Stimulated activated naive CD8-positive, alpha-beta T cell treated with anti-CD3 and anti-CD28 coated beads, Interleukin-15, Interleukin-2, amounts not matched to agents 100 ng/mL and 50 ng/mL, for 24 hours (primary cell): ENCODE results near the gene RTEL1.

Experiments
- H3K27ac Mint-ChIP-seq: one replicate; pipeline ENCODE4 v1.8.0; 2021; ENCODE audit warnings: mild to moderate bottlenecking, mixed read lengths
- H3K27me3 Mint-ChIP-seq: one replicate; pipeline ENCODE4 v1.8.0; 2021; ENCODE audit warnings: mixed read lengths
- H3K36me3 Mint-ChIP-seq: one replicate; pipeline ENCODE4 v1.8.0; 2021; ENCODE audit warnings: low read depth, mixed read lengths
- H3K4me1 Mint-ChIP-seq: one replicate; pipeline ENCODE4 v1.8.0; 2021; ENCODE audit warnings: low read depth, mixed read lengths
- H3K4me3 Mint-ChIP-seq: one replicate; pipeline ENCODE4 v1.8.0; 2021; ENCODE audit warnings: mild to moderate bottlenecking, mixed read lengths
- H3K9me3 Mint-ChIP-seq: one replicate; pipeline ENCODE4 v1.8.0; 2021; ENCODE audit warnings: mixed read lengths

Gene RTEL1

DNA sequence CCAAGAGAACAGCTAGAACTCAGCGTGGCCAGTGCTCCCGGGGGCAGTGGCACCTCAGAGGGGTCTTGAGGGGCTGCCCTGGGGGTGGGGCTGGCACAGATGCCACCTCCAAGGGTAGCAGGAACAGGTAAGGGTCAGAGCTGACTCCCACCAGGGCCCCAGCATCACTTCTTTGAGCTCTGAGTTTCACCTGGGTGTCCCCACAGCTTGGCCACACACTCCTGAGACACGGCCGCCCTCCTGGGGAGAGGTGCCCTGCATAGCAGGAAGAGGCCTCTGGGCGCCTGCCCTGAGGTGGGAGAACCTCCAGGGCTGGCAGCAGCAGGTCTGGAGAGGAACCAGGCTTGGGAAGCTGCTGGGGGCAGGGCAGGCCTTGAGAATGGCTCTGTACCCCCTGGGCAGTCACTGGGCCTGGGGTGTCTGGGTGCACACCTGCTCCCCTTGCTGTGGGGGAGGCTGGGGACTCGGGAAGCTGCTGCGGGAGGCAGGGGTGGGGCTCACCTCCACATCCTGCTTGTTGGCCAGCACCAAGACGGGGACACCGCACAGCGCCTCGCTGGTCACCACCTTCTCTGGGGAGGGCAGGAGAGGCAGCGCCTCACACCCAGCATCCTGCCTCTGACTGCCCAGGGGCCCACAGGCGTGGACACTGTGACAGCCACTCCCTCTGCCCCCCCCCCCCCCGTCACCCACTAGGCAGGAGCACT lies 43.4 kb downstream of the RTEL1 start:
- no peak overlapping the region for H3K4me3 Mint-ChIP-seq

GRCh38 chr20:63702036-63702665 lies 44.0 kb downstream of the RTEL1 start:
- H3K4me1 Mint-ChIP-seq: peaks cover 45% of the 10 kb centered on the region
- no peak overlapping the region for H3K4me3 Mint-ChIP-seq
- H3K27ac Mint-ChIP-seq: peak overlapping the region; percentile 26
- peaks cover 19% of the 10 kb centered on the region for H3K36me3 Mint-ChIP-seq
- no peaks in the 10 kb centered on the region for H3K27me3 Mint-ChIP-seq
- no peaks in the 10 kb centered on the region for H3K9me3 Mint-ChIP-seq

More for the DNA sequence above, 43.4 kb downstream of the RTEL1 start:
- Mint-ChIP-seq H3K4me1 (peaks cover 39% of the 10 kb centered on the region), H3K36me3 (peaks cover 12% of the 10 kb centered on the region), H3K27me3 (no peaks in the 10 kb centered on the region), H3K9me3 (no peaks in the 10 kb centered on the region), H3K27ac (no peak overlapping the region)

GRCh38 chr20:63702751-63703470 lies 44.8 kb downstream of the RTEL1 start:
- H3K27me3 Mint-ChIP-seq: no peaks in the 10 kb centered on the region
- H3K27ac Mint-ChIP-seq: no peak overlapping the region
- H3K4me1 Mint-ChIP-seq: peaks cover 37% of the 10 kb centered on the region
- peaks cover 19% of the 10 kb centered on the region for H3K36me3 Mint-ChIP-seq
- no peaks in the 10 kb centered on the region for H3K9me3 Mint-ChIP-seq
- H3K4me3 Mint-ChIP-seq: no peak overlapping the region

GRCh38 chr20:63703471-63703975 lies 45.4 kb downstream of the RTEL1 start:
- Mint-ChIP-seq H3K4me1 (peaks cover 35% of the 10 kb centered on the region), H3K27me3 (no peaks in the 10 kb centered on the region), H3K9me3 (no peaks in the 10 kb centered on the region), H3K4me3 (no peak overlapping the region), H3K36me3 (peaks cover 20% of the 10 kb centered on the region), H3K27ac (no peak overlapping the region)

GRCh38 chr20:63703976-63704748 lies 46.0 kb downstream of the RTEL1 start:
- peaks cover 35% of the 10 kb centered on the region for H3K4me1 Mint-ChIP-seq
- H3K36me3 Mint-ChIP-seq: peaks cover 27% of the 10 kb centered on the region
- H3K27ac Mint-ChIP-seq: no peak overlapping the region
- H3K27me3 Mint-ChIP-seq: no peaks in the 10 kb centered on the region
- H3K4me3 Mint-ChIP-seq: no peak overlapping the region
- H3K9me3 Mint-ChIP-seq: no peaks in the 10 kb centered on the region

DNA sequence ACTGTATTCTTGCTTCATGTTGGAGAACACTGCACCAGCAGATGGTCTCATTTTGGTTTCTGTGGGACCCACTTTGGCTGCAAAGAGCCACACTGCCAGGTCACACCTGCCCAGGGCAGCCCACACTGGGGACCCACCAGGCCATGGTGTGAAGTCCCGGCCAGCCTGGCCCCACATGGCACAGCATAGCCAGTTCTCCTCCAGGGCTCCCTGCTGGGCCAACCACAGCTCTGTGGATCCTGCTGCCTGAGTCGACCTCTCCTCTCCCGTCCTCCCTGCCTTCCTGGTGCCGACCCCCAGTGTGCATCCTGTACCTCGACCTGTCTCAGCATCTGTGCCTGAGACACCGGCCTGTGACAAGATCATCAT lies 46.6 kb downstream of the RTEL1 start:
- H3K27ac Mint-ChIP-seq: no peak overlapping the region
- no peak overlapping the region for H3K4me3 Mint-ChIP-seq
- H3K4me1 Mint-ChIP-seq: peaks cover 34% of the 10 kb centered on the region
- no peaks in the 10 kb centered on the region for H3K27me3 Mint-ChIP-seq
- peaks cover 30% of the 10 kb centered on the region for H3K36me3 Mint-ChIP-seq
- H3K9me3 Mint-ChIP-seq: no peaks in the 10 kb centered on the region

DNA sequence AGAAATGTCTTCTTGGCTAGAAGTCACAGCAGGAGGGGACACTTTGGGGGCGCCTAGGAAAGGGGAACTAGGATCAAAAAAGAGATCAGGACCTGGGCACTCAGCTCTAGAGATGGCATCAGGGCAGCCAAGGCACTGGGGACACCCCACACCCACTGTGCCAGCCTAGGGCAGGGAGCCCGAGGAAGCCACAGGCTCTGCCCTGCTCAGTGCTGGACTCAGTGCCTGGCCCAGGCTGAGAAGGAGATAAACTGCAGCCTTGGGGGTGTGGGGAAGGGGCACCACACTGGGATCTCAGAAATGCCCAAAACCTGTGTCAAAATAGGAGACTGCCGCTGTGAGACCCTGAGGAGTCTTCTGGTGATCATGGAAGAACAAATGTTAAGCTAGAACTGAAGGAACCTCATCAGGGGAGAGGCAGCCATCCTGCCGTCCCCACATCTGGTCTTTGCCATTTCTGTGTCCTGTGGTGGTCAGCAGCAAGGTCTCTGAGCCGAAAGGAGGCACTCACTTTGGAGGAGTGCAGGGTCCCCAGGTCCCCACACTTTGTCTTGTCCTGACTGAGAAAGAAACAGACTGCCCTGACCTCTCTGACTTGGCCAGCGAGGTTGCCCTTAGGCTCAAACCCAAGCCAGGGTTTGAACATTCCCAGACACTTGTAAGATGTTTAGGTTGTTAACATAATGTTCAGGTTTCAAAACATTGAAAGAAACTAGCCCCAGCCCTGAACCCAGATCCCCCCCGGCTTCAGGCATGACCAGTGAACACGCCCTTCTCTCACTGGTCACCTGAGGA lies 47.3 kb downstream of the RTEL1 start:
- Mint-ChIP-seq H3K4me1 (peaks cover 36% of the 10 kb centered on the region), H3K36me3 (peaks cover 33% of the 10 kb centered on the region), H3K4me3 (peak overlapping the region; percentile 32), H3K27me3 (no peaks in the 10 kb centered on the region), H3K27ac (peak overlapping the region; percentile 57), H3K9me3 (no peaks in the 10 kb centered on the region)

DNA sequence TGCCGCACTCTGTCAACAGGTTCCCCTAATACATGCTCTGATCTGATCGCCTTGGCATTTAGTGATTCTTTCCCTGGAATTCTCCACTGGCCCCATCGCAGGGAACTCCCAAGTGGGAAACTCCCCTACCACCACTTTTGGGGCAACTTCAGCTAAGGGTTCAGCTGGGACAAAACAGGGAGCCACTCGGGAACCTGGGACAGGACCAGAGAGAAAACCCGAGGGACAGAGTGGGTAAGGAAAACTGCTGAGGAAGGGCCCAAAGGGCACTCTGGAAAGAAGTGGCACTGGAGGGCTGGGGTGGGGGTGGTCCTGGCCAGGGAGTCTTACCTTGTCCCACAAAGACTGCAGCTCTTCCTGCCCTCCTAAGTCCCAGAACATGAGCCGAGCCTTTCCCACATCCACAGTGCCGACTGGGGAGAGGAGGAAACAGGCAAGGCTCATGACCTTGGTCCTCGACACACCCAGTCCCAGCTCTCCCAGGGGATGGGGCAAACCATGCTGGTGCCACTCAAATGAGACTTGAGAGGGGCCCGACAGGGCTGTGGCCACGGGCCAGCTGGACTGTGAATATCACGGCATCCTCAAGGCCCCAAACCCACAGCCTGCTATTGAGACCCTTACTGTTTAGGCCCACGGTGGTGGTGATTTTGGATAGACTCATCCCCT lies 48.0 kb downstream of the RTEL1 start:
- peaks cover 42% of the 10 kb centered on the region for H3K4me1 Mint-ChIP-seq
- no peaks in the 10 kb centered on the region for H3K9me3 Mint-ChIP-seq
- H3K4me3 Mint-ChIP-seq: peak overlapping the region; percentile 91
- H3K27me3 Mint-ChIP-seq: no peaks in the 10 kb centered on the region
- H3K27ac Mint-ChIP-seq: peak overlapping the region; percentile 84
- peaks cover 41% of the 10 kb centered on the region for H3K36me3 Mint-ChIP-seq

GRCh38 chr20:63706852-63707557 lies 48.9 kb downstream of the RTEL1 start:
- peaks cover 46% of the 10 kb centered on the region for H3K36me3 Mint-ChIP-seq
- peaks cover 47% of the 10 kb centered on the region for H3K4me1 Mint-ChIP-seq
- peak overlapping the region; percentile 91 for H3K4me3 Mint-ChIP-seq
- no peaks in the 10 kb centered on the region for H3K27me3 Mint-ChIP-seq
- H3K9me3 Mint-ChIP-seq: no peaks in the 10 kb centered on the region
- H3K27ac Mint-ChIP-seq: peak overlapping the region; percentile 84

DNA sequence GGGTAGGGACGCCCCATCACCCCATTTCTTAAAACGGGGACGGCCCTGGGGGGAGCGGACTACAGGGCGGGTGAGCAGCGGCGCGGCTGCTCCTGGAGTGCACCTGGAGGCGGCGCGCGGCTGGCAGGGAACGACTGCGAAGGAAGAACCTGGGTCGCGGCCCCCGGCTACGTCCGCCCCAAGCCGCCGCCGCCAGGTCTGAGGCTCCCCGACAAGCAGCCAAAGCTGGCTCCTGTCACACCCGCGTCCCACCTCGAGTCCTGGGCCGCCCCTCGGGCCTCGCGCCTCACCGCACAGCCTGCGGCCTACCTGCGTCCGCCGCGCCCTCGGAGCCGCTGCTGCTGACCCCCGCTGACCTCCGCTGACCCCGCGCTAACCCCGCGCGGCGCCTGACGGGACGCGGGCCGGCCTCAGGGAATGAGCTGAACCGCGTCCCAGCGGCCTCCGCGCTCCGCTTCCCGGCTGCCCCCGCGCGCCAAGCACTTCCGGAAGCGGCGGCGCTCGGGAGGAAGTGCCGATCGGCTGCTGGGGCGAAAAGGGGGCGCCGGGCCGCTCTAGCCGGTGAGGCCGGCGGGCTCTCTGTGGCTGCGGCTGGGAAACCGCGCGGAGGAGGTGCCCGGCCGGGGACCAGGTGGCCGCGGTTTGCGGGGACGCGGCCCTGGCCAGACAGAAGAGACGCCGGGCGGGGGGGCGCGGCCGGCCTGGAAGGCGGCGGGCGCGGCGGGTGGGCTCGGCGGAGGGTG lies 49.6 kb downstream of the RTEL1 start, which contains the start of the genes ARFRP1 and ZGPAT:
TSS of gene ARFRP1 (minus strand) at position 419 of the 743 bp plus-strand sequence. CDS start 885 bp downstream, outside the sequence.
TSS of gene ZGPAT (plus strand) at position 482 of the 743 bp plus-strand sequence. CDS start 542 bp downstream, outside the sequence.
- no peaks in the 10 kb centered on the region for H3K27me3 Mint-ChIP-seq
- peaks cover 54% of the 10 kb centered on the region for H3K36me3 Mint-ChIP-seq
- peaks cover 54% of the 10 kb centered on the region for H3K4me1 Mint-ChIP-seq
- peak within 1 kb of the TSS; percentile 91 for H3K4me3 Mint-ChIP-seq
- no peaks in the 10 kb centered on the region for H3K9me3 Mint-ChIP-seq
- peak within 1 kb of the TSS; percentile 84 for H3K27ac Mint-ChIP-seq

DNA sequence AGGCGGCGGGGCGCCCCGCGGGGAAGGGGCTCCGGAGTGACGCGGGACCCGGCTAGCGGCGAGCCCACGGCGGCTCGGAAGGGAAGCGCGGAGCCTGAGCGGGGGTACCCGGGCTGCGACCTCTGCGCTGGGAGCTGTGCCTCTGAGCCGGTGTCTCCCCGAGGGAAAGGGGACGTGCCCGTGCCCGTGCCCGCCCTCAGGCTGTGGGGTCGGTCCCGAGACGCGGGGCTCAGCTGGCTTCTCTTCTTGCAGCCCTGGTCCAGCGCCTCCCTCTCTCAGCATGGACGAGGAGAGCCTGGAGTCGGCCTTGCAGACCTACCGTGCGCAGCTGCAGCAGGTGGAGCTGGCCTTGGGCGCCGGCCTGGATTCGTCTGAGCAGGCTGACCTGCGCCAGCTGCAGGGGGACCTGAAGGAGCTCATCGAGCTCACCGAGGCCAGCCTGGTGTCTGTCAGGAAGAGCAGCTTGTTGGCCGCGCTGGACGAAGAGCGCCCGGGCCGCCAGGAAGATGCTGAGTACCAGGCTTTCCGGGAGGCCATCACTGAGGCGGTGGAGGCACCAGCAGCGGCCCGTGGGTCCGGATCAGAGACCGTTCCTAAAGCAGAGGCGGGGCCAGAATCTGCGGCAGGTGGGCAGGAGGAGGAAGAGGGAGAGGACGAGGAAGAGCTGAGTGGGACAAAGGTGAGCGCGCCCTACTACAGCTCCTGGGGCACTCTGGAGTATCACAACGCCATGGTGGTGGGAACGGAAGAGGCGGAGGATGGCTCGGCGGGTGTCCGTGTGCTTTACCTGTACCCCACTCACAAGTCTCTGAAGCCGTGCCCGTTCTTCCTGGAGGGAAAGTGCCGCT lies 50.4 kb downstream of the RTEL1 start:
- Mint-ChIP-seq H3K9me3 (no peaks in the 10 kb centered on the region), H3K27me3 (no peaks in the 10 kb centered on the region), H3K27ac (peak overlapping the region; percentile 80), H3K4me3 (peak overlapping the region; percentile 83), H3K4me1 (peaks cover 56% of the 10 kb centered on the region), H3K36me3 (peaks cover 56% of the 10 kb centered on the region)

DNA sequence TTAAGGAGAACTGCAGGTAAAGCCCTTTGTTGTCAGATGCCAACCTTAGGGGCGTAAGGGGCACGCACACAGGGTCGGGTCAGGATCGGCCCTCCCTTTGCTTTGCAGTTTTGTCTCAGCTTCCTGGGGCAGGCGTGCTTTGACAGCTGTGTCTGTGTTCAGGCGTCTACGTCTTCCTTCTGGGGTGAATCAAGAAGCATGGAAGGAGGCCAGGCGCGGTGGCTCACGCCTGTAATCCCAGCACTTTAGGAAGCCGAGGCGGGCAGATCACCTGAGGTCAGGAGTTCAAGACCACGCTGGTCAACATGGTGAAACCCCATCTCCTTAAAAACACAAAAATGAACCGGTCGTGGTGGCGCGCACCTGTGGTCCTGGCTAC lies 51.0 kb downstream of the RTEL1 start:
- no peaks in the 10 kb centered on the region for H3K27me3 Mint-ChIP-seq
- peak overlapping the region; percentile 80 for H3K27ac Mint-ChIP-seq
- H3K36me3 Mint-ChIP-seq: peaks cover 61% of the 10 kb centered on the region
- H3K4me1 Mint-ChIP-seq: peaks cover 56% of the 10 kb centered on the region
- H3K4me3 Mint-ChIP-seq: peak overlapping the region; percentile 83
- H3K9me3 Mint-ChIP-seq: no peaks in the 10 kb centered on the region
